ENCODE results near the gene GXYLT1. TPM values are rescaled to one million over a fixed set of nuclear protein-coding genes. Genes with fewer than 3 reads are reported as not detected.
"Not testable (repeated sequence)": the region's sequence is repeated elsewhere in the genome, so short reads cannot be mapped to it uniquely, and the experiment has no call there.

The GXYLT1 gene
- total RNA-seq, 1 experiment from 2014 or later, result 14.5 TPM

GRCh38 chr12:42099433-42099832 lies 45.2 kb downstream of the GXYLT1 start:
- DNase-seq (ENCODE audit: low read depth), result no peak

DNA sequence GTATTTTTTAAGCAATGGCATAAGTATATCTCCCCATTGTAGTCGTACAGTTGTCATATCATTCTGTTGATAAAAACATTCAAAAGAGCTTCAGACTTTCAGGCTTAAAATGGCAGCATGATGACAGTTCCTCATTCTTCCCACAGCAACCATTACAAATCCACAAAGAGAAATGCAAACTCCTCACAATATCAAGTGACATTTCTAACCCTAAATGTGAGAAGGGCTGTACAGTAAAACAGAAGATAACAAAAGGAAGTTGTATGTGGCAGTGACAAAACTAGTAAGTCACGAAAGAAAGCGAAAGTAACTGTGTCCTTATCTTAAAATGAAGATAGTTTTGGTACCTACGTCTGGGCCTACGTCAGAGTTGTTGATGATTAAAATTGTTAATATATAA lies 46.7 kb downstream of the GXYLT1 start:
- peak; percentile 15 for DNase-seq (ENCODE audit: low read depth)

GRCh38 chr12:42094277-42094676 lies 50.4 kb downstream of the GXYLT1 start:
- DNase-seq (ENCODE audit: low read depth), result peak; percentile 82

DNA sequence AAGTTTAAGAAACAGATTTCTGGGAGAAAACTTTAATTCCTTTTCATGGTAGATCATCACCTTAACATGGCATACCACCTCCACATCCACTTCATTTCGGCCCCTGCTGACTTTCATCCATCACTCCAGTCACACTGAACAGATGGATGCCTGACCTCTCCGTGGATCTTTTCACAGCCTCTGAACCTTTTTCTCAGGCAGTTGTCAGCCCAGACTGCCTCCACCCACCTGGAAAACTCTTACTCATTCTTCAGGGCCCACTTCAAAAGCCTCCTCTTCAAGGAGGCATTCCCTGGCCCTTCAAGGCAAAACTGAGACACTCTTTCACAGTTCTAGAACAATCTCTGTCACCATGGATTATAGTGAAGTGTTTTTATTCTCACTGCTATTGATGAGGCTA lies 52.9 kb downstream of the GXYLT1 start:
- DNase-seq (ENCODE audit: low read depth), result peak; percentile 27

GRCh38 chr12:42090899-42091298 lies 53.8 kb downstream of the GXYLT1 start:
- DNase-seq (ENCODE audit: low read depth), result peak; percentile 67

DNA sequence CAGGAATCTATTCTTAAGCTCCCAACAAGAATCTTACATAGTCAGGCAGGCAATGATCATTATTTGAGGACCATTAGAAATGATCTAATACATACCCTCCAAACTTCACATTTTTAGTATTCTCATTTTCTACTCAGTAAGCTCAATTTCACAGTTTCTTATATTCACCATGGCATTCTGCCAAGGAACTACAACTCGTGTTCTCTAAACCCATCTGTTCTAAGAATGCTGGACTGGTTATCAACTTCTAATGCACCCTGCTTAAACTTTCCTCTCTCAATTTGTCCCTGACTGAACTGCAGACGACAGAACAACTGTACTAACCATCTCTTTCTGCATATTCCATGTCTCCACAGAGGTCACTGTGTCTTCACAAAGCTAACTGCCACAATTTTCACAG lies 58.6 kb downstream of the GXYLT1 start:
- DNase-seq (ENCODE audit: low read depth), result no peak

DNA sequence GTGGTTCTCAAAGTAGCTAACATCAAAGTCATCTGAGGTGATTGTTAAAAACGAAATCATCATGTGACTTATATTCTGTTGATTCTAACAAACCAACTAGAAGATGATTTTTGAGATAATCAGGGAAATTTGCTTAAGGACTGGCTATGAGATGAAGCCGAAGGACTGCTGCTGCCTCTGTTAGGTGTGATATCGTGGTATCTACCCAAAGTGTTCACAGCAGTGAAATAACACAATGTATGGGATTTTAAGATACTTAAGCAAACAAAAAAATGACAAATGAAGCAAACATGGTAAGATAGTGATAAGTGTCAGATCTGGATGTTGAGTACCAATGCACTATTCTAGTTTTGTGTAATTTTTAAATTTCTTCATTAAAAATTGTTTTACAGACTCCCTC lies 59.1 kb downstream of the GXYLT1 start:
- no peak for DNase-seq (ENCODE audit: low read depth)

DNA sequence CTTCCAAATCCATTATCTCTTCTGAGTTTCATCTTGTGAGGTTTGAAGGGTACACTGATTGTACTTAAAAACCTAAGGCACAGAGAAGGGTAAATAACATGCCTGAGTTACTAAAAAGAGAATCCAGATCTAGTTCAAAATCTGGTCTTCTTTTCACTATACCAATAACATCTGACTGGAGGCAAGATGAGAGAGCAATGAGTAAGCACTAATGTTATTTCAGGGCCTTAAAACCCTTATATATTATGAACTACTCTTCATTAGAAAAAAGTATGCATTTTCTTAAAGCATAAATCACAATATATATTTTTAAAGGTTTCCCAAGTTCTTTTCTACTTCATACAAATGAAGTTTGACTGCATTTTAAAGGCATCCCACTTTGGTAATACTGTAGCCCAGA lies 60.2 kb downstream of the GXYLT1 start:
- DNase-seq (ENCODE audit: low read depth), result no peak

GRCh38 chr12:42076976-42077375 lies 67.7 kb downstream of the GXYLT1 start:
- no peak for DNase-seq (ENCODE audit: low read depth)

- no peak for DNase-seq (ENCODE audit: low read depth)
Observed at GRCh38 chr12:42070036-42070435, 74.6 kb downstream of the GXYLT1 start.

GRCh38 chr12:42059127-42059526 lies 85.5 kb downstream of the GXYLT1 start:
- DNase-seq (ENCODE audit: low read depth), result no peak

GRCh38 chr12:42056130-42056529 lies 88.5 kb downstream of the GXYLT1 start:
- no peak for DNase-seq (ENCODE audit: low read depth)

DNA sequence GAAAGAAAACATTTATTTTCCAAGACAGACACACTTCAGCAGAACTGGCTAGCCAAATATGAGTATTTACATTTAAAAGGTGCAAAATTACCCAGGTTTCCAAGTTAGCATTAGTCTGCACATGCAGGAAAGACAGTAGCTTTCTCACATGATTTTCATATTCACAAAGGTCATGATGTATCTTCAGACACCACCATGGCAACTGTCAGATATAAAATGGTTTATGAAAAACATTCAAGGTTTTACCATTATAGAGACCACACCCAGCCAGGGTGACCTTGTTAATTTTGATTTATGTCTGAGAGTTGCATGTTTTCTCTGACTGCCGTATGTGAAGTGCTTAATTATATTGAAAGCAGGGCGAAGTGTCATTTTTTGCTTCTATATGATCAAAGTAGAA lies 91.2 kb downstream of the GXYLT1 start:
- DNase-seq (ENCODE audit: low read depth), result no peak

DNA sequence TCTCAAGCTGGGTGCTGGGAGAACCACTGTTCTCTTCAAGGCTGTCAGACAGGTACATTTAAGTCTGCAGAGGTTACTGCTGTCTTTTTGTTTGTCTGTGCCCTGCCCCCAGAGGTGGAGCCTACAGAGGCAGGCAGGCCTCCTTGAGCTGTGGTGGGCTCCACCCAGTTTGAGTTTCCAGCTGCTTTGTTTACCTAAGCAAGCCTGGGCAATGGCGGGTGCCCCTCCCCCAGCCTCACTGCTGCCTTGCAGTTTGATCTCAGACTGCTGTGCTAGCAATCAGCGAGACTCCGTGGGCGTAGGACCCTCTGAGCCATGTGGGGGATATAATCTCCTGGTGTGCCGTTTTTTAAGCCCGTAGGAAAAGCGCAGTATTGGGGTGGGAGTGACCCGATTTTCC lies 95.7 kb downstream of the GXYLT1 start:
- DNase-seq (ENCODE audit: low read depth), result not testable (repeated sequence)

DNA sequence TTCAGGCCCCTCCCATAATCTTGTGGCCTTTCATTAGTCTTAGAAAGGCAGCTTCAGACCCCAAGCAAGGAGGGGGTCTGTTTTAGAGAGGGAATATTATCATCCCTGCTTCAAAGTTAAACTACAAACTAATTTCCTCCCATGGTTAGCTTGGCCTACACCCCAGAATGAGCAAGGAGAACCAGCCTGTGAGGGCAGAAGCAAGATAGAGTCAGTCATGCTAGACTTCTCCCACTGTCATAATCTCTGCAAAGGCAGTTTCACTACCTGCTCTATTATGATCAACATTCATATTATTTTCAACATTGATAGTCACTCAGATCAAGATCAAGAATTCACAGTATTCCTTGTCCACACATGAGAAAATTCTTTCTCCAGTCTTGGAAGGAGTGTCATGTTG lies 105.1 kb downstream of the GXYLT1 start:
- DNase-seq (ENCODE audit: low read depth), result no peak

- DNase-seq (ENCODE audit: low read depth), result peak; percentile 61
Observed at GRCh38 chr12:42039176-42039575, 105.5 kb downstream of the GXYLT1 start.

- no peak for DNase-seq (ENCODE audit: low read depth)
Observed at GRCh38 chr12:42031847-42032564, 112.7 kb downstream of the GXYLT1 start.

Other genes starting within 250 kb of the GXYLT1 start
- 14.2 and 14.9 TPM in 2 replicates for gene YAF2, start 93.4 kb upstream of the GXYLT1 start, total RNA-seq (2014; rRNA removed; shearing (Covaris generic))
- 55.3 and 59.0 TPM in 2 replicates for gene ZCRB1, start 181.2 kb upstream of the GXYLT1 start, total RNA-seq (2014; rRNA removed; shearing (Covaris generic))
- gene PPHLN1, start 181.3 kb upstream of the GXYLT1 start, total RNA-seq (2014; rRNA removed; shearing (Covaris generic)), result 66.2 and 68.8 TPM in 2 replicates